Activated CD4-positive, alpha-beta T cell treated with anti-CD3 and anti-CD28 coated beads, Interleukin-2, amount 10 ng/mL, durations not matched to agents 24 days and 14 days (primary cell): ENCODE results near the gene MME. TPM values are rescaled to one million over a fixed set of nuclear protein-coding genes. Genes with fewer than 3 reads are reported as not detected.
"Not testable (repeated sequence)": the region's sequence is repeated elsewhere in the genome, so short reads cannot be mapped to it uniquely, and the experiment has no call there.

ENCODE experiments used
- DNase-seq: peaks from one replicate; pipeline ENCODE4 v3.0.0; 2022
- H3K27ac Mint-ChIP-seq: one replicate; pipeline ENCODE4 v1.8.0; 2022; ENCODE audit warnings: mild to moderate bottlenecking, mixed read lengths
- H3K27me3 Mint-ChIP-seq: one replicate; pipeline ENCODE4 v1.8.0; 2022; ENCODE audit warnings: mixed read lengths
- H3K36me3 Mint-ChIP-seq: one replicate; pipeline ENCODE4 v1.8.0; 2022; ENCODE audit warnings: low read depth, mild to moderate bottlenecking, mixed read lengths
- H3K4me1 Mint-ChIP-seq: one replicate; pipeline ENCODE4 v1.8.0; 2021; ENCODE audit warnings: mixed read lengths
- H3K4me3 Mint-ChIP-seq: one replicate; pipeline ENCODE4 v1.8.0; 2022; ENCODE audit warnings: mild to moderate bottlenecking, moderate library complexity, mixed read lengths
- H3K9me3 Mint-ChIP-seq: one replicate; pipeline ENCODE4 v1.8.0; 2021; ENCODE audit warnings: mixed read lengths
- intact Hi-C: fragments of 100-400 bp; cut with micrococcal nuclease; formaldehyde crosslinking; loops from one replicate; pipeline ENCODE4 v1.15.1; 2023
- total RNA-seq: library from RNA; stranded (reverse); gene quantifications from 2 replicates; pipeline ENCODE4 v1.2.3, GENCODE V29; 2022

The MME gene
- total RNA-seq, 1 donor from 2014 or later: not detected

DNA sequence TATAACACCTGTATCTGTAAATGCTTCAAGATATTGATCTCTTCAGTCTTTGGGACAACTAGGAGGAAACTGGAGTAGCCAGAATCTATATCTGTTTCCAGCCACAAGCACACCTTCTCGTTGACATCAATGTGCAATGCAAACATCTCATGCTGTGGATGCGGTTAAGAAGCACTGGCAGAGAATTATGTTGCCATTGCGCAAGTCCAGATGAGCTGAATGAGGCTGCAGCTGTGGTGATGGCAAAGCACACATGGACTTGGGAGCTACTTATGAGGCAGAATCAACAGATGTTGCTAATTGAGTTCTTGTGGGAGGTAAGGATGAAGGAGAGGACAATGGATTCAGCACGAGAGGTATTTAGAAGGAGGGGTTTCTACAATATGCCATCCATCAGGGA, 122.5 kb downstream of the MME start:
- Mint-ChIP-seq H3K27ac (no peak overlapping the region), H3K36me3 (no peaks in the 10 kb centered on the region), H3K27me3 (no peaks in the 10 kb centered on the region), H3K4me3 (no peak overlapping the region), H3K9me3 (no peaks in the 10 kb centered on the region), H3K4me1 (no peaks in the 10 kb centered on the region)
- intact Hi-C loops: no loop called here
- no peak for DNase-seq

DNA sequence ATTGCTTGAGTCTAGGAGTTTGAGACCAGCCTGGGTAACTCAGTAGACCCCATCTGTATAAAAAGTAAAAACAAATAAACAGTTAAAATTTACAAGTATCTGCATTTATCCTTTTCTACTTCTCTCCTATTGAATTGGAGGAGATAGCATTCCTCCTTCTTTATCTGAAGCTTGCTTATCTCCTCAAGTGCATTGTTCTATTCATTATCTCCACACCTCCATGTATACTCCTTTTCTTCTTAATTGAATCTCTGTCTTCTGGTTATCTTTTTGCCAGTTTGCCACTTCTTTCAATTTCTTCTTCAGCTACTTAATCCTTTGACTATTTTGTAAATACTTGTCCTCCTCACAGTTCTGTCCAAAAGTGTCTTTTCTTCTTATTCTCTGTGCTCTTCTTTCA, 124.7 kb downstream of the MME start:
- Mint-ChIP-seq H3K36me3 (no peaks in the 10 kb centered on the region), H3K9me3 (no peaks in the 10 kb centered on the region), H3K4me3 (no peak overlapping the region), H3K27ac (no peak overlapping the region), H3K27me3 (no peaks in the 10 kb centered on the region), H3K4me1 (no peaks in the 10 kb centered on the region)
- intact Hi-C loops: no loop called here
- no peak for DNase-seq

DNA sequence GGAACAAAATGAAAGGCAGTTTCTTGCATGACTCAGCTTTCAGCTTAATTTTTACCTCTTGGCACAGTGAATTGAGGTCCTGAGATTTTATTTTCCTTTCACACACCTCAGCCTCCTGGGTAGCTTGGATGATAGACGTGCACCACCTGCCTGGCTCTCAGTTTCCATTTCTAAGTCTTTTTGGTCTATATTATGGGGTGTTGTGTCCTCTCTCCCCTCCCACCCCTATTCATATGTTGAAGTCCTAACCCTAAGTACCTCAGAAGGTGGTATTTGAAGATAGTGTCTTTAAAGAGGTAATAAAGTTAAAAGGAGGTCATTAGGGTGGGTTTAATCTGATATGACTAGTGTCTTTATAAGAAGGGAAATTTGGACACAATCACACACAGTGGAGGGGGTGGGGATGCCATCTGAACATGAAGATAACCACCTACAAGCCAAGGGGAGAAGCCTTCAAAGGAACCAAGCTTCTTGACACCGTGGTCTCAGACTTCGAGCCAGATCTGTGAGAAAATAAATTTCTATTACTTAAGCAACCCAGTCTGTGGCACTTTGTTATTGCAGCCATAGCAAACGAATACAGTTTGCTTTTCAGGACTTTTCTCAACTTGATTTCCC, 128.2 kb downstream of the MME start:
- Mint-ChIP-seq H3K27me3 (no peaks in the 10 kb centered on the region), H3K4me3 (no peak overlapping the region), H3K9me3 (no peaks in the 10 kb centered on the region), H3K4me1 (no peaks in the 10 kb centered on the region), H3K36me3 (no peaks in the 10 kb centered on the region), H3K27ac (no peak overlapping the region)
- no peak for DNase-seq
- intact Hi-C loops: no loop called here

DNA sequence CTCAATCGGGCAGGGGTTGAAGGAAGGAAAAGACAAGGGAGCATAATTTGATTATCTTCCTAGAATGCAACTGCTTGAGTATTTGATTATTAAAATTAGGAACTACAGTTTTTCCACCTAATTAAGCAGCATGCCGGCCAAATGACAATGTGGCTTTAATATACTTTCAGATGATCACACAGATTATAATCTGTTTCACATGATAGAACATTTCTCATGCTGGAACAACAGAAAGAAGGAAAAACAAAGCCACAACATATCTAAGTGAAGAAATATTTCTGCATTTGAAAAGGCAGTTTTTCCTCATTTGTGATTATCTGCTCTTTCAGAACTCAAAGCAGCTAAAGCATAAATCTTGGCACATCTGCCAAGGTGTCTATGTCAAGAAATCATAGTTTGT, 130.6 kb downstream of the MME start:
- Mint-ChIP-seq H3K27ac (no peak overlapping the region), H3K4me3 (no peak overlapping the region), H3K9me3 (no peaks in the 10 kb centered on the region), H3K4me1 (no peaks in the 10 kb centered on the region), H3K36me3 (no peaks in the 10 kb centered on the region), H3K27me3 (no peaks in the 10 kb centered on the region)
- intact Hi-C loops: no loop called here
- DNase-seq: no peak

DNA sequence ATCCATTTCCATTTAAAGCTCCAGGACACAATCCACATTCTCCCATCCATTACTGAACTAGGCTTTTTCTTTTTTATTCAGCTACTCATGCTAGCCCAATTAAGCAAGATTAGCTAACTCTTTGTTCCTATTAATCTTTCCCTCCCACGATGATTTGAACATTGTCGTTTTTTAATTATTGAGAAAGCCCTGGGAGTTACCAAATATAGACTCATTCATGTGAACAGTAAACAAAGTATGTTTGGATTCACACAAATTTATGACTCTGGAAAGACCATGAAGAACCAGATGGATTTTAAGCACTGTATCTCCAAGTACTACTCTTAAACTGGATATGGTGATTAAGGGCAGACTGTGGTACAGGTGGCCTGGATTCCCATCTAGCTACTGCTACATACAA, 131.1 kb downstream of the MME start:
- no peaks in the 10 kb centered on the region for H3K9me3 Mint-ChIP-seq

DNA sequence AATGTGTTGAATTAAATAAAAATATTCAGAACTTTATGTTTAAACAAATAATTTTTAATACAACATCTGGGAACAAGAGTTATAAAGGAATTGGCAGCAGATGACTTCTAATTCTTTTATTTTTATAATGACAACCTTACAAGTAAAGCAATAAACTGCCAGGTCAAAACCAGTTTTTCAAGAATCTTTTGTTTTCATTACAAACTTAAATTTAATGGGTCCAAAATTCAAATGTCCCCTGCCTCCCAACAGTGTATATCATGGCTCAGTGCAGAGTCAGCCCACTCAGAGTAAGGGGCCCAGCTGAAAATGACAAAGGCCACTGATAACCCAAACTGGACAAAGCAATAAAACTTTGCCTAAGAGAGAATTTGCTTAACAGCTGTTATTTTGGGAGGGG, 131.8 kb downstream of the MME start:
- no peaks in the 10 kb centered on the region for H3K27me3 Mint-ChIP-seq
- intact Hi-C loops: no loop called here

More for the DNA sequence above, 131.1 kb downstream of the MME start:
- no peak for DNase-seq
- Mint-ChIP-seq H3K4me3 (no peak overlapping the region), H3K36me3 (no peaks in the 10 kb centered on the region), H3K27ac (no peak overlapping the region), H3K27me3 (no peaks in the 10 kb centered on the region), H3K4me1 (no peaks in the 10 kb centered on the region)
- intact Hi-C loops: no loop called here

DNA sequence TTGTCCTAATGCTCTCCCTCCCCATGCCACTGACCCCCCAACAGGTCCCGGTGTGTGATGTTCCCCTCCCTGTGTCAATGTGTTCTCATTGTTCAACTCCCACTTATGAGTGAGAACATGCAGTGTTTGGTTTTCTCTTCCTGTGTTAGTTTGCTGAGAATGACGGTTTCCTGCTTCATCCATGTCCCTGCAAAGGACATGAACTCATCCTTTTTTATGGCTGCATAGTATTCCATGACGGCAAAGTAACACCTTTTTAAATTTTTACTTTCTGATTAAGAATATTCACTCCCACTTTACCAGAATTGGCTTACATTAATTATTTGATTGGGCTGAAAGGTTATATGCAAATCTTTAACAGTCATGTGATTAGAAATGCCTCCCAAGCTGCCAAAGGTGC, 135.9 kb downstream of the MME start:
- H3K9me3 Mint-ChIP-seq, H3K4me3 Mint-ChIP-seq, DNase-seq, H3K27ac Mint-ChIP-seq, H3K27me3 Mint-ChIP-seq, H3K4me1 Mint-ChIP-seq, intact Hi-C loops, H3K36me3 Mint-ChIP-seq: not testable (repeated sequence)

More for the DNA sequence above, 131.8 kb downstream of the MME start:
- no peak overlapping the region for H3K27ac Mint-ChIP-seq
- H3K4me1 Mint-ChIP-seq: no peaks in the 10 kb centered on the region
- no peaks in the 10 kb centered on the region for H3K36me3 Mint-ChIP-seq
- DNase-seq: no peak
- no peak overlapping the region for H3K4me3 Mint-ChIP-seq
- H3K9me3 Mint-ChIP-seq: no peaks in the 10 kb centered on the region

DNA sequence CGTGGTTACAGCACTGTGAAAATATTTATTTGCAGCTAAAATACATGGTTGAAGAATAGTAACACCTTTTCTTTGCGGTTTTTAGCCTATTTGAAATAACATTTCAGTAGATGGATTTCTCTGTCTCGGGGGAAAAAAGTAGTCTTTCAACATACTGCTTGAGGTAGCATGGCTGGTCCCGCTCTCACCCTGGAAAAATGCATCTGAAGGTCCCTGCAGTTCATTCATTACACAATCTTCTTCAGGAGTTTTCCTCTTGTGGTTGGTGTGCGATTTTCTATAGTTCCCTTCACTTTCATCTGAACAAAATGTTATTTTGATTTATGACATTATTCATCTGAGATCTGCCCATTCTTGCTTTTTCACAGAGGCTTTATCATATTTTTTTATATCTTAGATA, 137.5 kb downstream of the MME start:
- no peak overlapping the region for H3K4me3 Mint-ChIP-seq
- H3K4me1 Mint-ChIP-seq: no peaks in the 10 kb centered on the region
- H3K36me3 Mint-ChIP-seq: no peaks in the 10 kb centered on the region
- H3K27ac Mint-ChIP-seq: no peak overlapping the region
- peaks cover 3% of the 10 kb centered on the region for H3K9me3 Mint-ChIP-seq
- no peaks in the 10 kb centered on the region for H3K27me3 Mint-ChIP-seq
- intact Hi-C loops: no loop called here
- no peak for DNase-seq

DNA sequence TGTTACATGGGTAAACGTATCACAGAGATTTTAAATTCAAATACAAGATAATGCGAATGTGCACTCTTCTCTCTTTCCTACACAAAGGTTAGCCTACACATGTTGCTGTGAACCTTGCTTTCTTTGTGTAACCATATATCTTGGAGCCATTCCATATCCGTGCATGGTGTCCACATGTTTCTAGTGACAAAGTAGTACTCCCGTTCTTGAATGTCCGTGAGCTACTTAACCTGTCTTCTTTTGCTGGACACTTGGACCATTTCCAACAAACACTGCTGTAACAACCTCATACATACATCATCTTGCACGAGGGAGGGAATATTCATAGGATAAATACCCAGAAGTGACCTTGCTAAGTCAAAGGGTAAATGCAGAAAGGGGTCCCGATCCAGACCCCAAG, 138.3 kb downstream of the MME start:
- Mint-ChIP-seq H3K9me3 (peaks cover 3% of the 10 kb centered on the region), H3K4me1 (no peaks in the 10 kb centered on the region), H3K27ac (no peak overlapping the region), H3K36me3 (no peaks in the 10 kb centered on the region), H3K27me3 (no peaks in the 10 kb centered on the region), H3K4me3 (no peak overlapping the region)
- no peak for DNase-seq
- intact Hi-C loops: no loop called here

DNA sequence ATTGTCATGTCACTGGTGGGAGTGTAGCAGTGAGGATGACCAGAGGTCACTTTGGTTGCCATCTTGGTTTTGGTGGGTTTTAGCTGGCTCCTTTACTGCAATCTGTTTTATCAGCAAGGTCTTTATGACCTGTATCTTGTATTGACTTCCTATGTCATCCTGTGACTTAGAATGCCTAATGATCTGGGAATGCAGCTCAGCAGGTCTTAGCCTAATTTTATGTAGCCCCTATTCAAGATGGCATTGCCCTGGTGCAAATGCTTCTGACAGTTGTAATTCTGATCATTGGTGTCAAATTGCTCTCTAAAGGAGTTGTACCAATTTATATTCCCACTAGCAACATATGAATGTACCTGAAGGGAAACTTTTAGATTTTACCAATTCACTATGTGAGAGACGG, 139.0 kb downstream of the MME start:
- H3K36me3 Mint-ChIP-seq: no peaks in the 10 kb centered on the region
- no peak overlapping the region for H3K27ac Mint-ChIP-seq
- intact Hi-C loops: no loop called here
- H3K4me3 Mint-ChIP-seq: no peak overlapping the region
- H3K27me3 Mint-ChIP-seq: no peaks in the 10 kb centered on the region
- no peak for DNase-seq
- H3K9me3 Mint-ChIP-seq: peaks cover 3% of the 10 kb centered on the region
- H3K4me1 Mint-ChIP-seq: no peaks in the 10 kb centered on the region

DNA sequence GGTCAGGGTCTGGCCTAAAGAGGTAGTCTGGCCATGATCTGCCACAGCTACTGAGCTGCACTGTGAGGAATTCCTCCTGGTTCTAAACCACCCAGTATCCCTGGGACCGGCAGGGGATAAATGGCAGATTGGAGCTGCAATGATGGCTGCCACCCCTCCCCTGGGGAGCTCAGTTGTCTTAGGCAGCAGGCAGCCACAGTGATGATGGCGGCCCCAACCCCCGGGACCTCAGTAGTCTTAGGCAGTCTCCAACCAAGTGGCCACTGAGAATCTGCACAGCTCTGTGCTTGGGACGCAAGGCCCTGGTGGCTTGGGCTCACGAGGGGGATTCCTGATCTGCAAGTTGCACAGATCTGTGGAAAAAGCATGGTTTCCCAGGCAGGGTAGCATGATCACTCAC, 145.3 kb downstream of the MME start:
- no peaks in the 10 kb centered on the region for H3K36me3 Mint-ChIP-seq
- H3K4me3 Mint-ChIP-seq: no peak overlapping the region
- intact Hi-C loops: no loop called here
- no peak for DNase-seq
- no peak overlapping the region for H3K27ac Mint-ChIP-seq
- H3K27me3 Mint-ChIP-seq: no peaks in the 10 kb centered on the region
- no peaks in the 10 kb centered on the region for H3K9me3 Mint-ChIP-seq
- H3K4me1 Mint-ChIP-seq: no peaks in the 10 kb centered on the region

DNA sequence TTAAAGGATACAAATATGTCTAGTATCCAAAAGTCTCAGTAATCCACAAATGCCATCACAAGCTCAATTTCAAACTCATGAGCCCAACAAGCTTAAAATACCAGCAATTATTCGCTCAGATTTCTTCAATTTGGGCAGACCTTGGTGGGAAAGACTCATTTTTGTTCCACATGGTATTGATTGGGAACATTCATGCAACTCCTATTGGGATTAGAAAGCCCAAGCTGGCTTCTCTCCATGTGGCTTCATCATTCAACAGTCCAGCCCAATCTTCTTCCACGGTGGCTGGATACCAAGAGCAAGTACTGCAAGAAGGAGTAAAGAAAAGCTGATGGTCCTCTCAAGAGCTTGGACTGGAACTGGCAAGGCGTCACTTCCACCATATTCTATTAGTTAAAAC, 147.0 kb downstream of the MME start:
- intact Hi-C loops: no loop called here
- no peak overlapping the region for H3K27ac Mint-ChIP-seq
- no peaks in the 10 kb centered on the region for H3K27me3 Mint-ChIP-seq
- H3K4me3 Mint-ChIP-seq: no peak overlapping the region
- DNase-seq: no peak
- no peaks in the 10 kb centered on the region for H3K36me3 Mint-ChIP-seq
- no peaks in the 10 kb centered on the region for H3K4me1 Mint-ChIP-seq
- no peaks in the 10 kb centered on the region for H3K9me3 Mint-ChIP-seq

DNA sequence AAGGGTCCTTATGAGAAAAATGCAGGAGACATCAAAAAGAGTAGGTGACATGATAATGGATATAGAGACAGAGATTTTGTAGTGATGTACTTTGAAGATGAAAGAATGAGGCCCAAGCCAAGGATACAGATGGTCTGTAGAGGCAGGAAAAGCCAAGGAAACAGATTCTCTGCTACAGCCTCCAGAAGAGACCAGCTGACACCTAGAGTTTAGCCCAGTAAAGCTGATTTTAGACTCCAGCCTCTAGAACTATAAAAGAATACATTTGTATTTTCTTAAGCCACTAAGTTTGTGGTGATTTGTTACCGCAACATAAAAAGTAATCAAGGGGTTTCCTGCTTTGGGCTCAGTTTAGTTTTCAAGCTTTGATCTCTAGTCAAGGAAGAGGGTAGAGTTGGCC, 148.6 kb downstream of the MME start:
- no peak overlapping the region for H3K27ac Mint-ChIP-seq
- H3K27me3 Mint-ChIP-seq: no peaks in the 10 kb centered on the region
- no peak overlapping the region for H3K4me3 Mint-ChIP-seq
- no peak for DNase-seq
- no peaks in the 10 kb centered on the region for H3K9me3 Mint-ChIP-seq
- intact Hi-C loops: no loop called here
- no peaks in the 10 kb centered on the region for H3K36me3 Mint-ChIP-seq
- no peaks in the 10 kb centered on the region for H3K4me1 Mint-ChIP-seq

DNA sequence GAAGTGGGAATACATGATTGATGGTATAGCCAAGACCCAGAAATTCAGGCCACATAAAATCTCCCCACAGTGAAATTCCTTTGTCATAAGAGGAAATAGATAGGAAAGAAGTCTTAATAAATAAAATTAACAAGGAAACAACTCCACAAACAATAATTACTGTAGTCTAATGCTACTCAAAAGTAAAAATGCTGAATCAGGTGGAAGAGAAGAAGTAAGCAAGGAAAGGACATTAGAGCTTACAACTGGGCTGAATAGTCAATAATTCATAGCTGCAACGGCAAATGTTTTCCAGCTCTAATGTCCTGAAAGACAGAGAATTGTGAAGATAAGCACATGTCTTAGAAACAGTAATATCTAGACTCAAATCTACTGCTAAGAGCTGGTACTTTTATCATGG, 149.0 kb downstream of the MME start:
- DNase-seq: no peak
- no peak overlapping the region for H3K4me3 Mint-ChIP-seq
- intact Hi-C loops: no loop called here
- no peaks in the 10 kb centered on the region for H3K4me1 Mint-ChIP-seq
- no peaks in the 10 kb centered on the region for H3K9me3 Mint-ChIP-seq
- H3K27ac Mint-ChIP-seq: no peak overlapping the region
- no peaks in the 10 kb centered on the region for H3K27me3 Mint-ChIP-seq
- no peaks in the 10 kb centered on the region for H3K36me3 Mint-ChIP-seq

DNA sequence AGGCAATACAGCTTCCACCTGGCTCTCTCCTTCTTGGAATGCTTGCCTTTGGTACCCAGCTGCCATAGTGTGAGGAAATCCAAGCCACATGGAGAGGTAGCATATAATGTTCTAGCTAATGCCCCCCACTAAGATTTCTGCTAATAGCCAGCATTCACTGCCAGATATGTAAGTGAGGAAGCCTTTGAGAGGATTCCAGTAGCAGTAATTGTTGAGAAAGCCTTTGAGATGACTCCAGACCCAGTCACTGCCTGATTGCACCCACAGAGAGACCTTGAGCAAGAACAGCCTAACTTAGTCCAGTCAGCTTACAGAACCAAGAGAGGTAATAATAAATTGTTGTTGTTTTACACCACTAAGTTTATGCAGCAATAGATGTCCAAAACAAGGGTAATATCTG, 150.3 kb downstream of the MME start:
- Mint-ChIP-seq H3K9me3 (no peaks in the 10 kb centered on the region), H3K4me1 (no peaks in the 10 kb centered on the region), H3K4me3 (no peak overlapping the region), H3K27me3 (no peaks in the 10 kb centered on the region), H3K36me3 (no peaks in the 10 kb centered on the region), H3K27ac (no peak overlapping the region)
- intact Hi-C loops: no loop called here
- no peak for DNase-seq
